ENCODE measurements around the gene COL27A1.

DNA sequence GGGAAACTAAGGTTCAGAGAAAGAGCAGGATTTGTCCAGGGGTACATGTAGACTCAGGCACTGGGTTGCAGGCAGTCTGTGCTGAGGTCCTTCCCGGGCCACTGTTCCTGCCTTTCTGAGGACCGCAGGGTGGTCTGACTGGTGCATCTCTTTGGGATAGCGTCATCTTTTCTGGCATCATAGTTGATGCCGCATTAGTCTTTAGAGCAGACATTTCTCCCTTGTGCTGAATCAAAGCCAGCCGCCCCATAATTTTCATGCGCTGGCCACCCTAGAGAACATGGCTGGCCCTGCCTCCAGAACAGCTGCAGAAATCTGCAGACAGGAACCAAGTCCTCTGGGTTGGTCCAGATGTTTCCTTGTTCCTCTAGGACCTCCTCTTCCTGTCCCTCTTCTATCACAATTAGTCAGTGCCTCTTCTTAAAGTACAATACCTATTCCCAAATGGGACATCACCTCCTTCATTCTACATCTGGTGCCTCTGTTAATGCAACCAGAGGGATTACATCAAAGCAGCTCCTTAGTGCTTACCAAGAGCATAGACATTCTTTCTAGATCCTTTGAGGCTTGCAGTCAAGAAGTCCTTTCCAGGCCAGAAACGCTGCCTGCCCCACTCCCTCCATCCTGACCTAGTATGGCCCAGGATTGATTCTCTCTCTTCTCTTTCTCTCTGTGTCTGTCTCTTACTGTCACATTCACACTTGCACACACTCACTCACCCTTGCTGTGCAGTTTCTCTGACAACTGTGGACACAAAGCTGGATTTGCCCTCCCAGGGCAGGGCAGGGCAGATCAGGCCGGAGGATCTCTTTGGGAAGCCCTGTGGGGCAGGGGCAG is 125.5 kb downstream of the COL27A1 start:
- TF ChIP-seq CTCF (IDR thresholded peaks at IDR 0.05) (no peak), POLR2A (IDR thresholded peaks at IDR 0.05) (no peak)

Data from adrenal gland (tissue), 5 donors.